LHCN-M2 (cell line): ENCODE measurements around the gene THUMPD1. TPM values are rescaled to one million over a fixed set of nuclear protein-coding genes. Genes with fewer than 3 reads are reported as not detected.
"Not testable (repeated sequence)": the region's sequence is repeated elsewhere in the genome, so short reads cannot be mapped to it uniquely, and the experiment has no call there.

Experiments
- DNase-seq: peaks from one replicate; pipeline ENCODE4 v3.0.0-alpha.2; 2012; ENCODE audit warnings: low read depth
- total RNA-seq: library from RNA; depleted of rRNA; stranded (reverse); fragments of >200 nt; gene quantifications from 2 replicates; pipeline ENCODE4 v1.2.3, GENCODE V29; 2014

The THUMPD1 gene
- total RNA-seq, 1 experiment from 2014 or later = 59.9 TPM

DNA sequence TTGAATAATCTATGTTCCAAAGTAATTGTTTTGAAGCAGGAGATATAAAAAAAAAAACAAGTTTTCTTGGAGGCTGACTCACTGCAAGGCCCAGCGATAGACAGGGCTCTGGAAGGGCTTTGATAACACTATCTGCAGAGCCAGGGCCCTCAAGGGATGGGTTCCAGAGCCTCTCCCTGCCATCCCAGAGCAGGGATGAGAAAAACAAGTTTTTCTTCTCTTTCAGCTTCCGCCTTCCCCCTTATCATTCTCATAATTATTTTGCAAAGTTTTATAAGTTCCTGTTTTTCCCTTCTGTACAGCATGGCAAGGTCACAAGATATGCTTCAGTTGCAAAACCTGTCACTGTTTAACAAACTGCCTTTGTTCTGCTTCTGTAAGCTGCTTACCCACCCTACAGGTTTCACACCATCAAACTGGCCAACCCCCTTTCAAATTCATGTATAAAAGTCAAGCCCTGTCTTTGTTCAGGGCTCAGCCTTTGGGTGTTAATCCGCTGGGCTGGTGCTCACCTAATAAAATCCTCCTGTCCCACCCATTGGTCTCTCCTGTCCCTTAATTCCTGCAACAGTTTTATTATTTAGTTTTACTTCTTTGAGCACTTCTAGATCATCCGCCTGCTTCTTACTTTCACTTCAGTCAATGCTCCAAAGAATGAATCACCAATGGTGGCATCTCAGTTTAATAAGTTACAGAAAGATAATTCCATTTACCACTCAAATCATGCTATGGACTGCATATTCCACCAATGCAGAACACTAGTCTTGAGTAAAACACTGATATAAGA lies 5.6 kb upstream of the THUMPD1 start:
- DNase-seq = no peak

- no peak for DNase-seq
Measured at GRCh38 chr16:20746461-20746860, 4.8 kb upstream of the THUMPD1 start.

- DNase-seq = no peak
Measured at GRCh38 chr16:20744922-20745440, 3.4 kb upstream of the THUMPD1 start.

DNA sequence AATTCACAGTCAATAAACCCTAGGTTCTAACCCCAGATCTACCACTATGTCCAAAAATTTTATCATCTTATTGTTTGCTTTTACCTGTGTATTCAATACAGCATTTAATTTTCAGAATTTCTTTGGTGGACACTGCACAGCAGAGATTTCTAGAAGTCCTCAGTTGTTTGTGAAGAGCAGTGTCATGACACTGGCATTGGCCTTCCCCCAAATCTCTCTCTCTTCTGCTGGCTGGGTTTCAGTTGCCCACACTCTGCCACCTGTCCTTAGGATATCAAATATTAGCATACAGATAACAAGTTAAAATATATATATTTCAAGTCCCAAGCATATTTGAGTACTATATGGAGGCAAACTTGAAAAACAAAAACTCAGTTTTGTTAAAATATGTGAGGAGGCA lies 2.0 kb upstream of the THUMPD1 start:
- no peak for DNase-seq

- peak; percentile 66 for DNase-seq
Measured at GRCh38 chr16:20740901-20741521, 607 bp downstream of the THUMPD1 start.

- DNase-seq = peak; percentile 19
Measured at GRCh38 chr16:20740007-20740883, 1.4 kb downstream of the THUMPD1 start.

DNA sequence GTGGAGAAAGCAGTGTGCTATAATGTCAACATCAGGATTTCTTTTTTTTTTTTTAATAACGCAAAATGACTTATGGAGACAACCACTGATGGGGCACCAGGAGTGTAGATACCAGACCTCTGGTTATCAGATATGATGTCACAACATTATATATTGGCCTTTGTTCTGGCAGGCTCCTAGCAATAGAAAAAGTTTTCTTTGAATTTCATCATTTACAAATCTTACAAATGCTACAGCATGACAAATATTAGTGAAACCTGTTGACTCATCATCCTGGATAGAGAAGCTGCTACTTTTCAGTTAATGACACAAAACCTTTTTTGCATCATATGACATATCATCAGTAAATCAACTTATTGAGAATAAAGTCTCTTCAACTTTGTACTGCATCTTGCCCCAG lies 6.1 kb downstream of the THUMPD1 start:
- DNase-seq = no peak

- DNase-seq = no peak
Measured at GRCh38 chr16:20734782-20735181, 6.8 kb downstream of the THUMPD1 start.

GRCh38 chr16:20734056-20734455 lies 7.6 kb downstream of the THUMPD1 start:
- no peak for DNase-seq

GRCh38 chr16:20729141-20729540 lies 12.5 kb downstream of the THUMPD1 start:
- no peak for DNase-seq

- no peak for DNase-seq
Measured at GRCh38 chr16:20727181-20727580, 14.4 kb downstream of the THUMPD1 start.

GRCh38 chr16:20726661-20727060 lies 15.0 kb downstream of the THUMPD1 start:
- no peak for DNase-seq

GRCh38 chr16:20720251-20720650 lies 21.4 kb downstream of the THUMPD1 start:
- no peak for DNase-seq

DNA sequence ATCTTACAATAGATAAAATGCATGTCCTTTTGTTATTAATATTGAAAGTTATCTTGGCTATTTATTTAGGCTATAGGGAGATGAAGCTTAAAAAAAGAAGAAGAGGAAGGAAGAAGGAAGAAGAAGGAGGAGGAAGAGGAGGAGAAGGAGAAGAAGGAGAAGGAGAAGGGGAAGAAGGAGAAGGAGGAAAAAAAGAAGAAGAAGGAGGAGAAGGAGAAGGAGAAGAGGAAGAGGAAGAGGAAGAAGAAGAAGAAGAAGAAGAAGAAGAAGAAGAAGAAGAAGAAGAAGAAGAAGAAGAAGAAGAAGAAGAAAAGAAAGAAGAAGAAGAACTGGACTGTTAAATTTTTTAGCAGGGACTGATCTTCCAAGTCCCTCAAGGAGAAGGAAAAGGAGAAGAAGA lies 23.9 kb downstream of the THUMPD1 start:
- DNase-seq = not testable (repeated sequence)

DNA sequence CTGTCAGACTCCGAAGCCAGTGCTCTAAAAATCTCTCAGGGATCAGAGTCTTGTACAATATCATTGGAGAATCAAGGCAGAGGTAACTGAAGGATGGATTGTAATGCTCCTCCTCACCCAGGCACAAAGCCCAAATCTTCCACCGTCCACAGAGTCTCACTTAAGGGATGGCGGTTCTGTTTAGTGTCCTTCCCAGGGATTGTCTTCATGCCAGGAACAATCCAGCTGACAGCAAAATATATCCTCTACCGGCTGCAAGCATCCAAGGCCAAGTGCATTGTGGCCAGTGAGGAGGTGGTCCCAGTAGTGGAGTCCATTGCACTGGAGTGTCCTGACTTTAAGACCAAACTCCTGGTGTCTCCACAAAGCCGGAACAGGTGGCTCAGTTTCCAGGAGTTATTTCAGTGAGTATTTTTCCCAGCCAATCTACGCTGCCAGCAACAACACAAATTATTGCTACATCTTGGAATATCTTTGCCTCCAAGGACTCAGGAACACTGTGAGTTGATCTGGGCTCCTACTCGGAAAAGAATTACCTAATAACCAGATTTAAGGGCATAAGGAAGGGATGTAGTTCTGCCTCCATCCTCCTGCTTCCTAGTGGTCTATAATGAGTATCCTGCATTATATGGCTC lies 30.2 kb downstream of the THUMPD1 start:
- no peak for DNase-seq

DNA sequence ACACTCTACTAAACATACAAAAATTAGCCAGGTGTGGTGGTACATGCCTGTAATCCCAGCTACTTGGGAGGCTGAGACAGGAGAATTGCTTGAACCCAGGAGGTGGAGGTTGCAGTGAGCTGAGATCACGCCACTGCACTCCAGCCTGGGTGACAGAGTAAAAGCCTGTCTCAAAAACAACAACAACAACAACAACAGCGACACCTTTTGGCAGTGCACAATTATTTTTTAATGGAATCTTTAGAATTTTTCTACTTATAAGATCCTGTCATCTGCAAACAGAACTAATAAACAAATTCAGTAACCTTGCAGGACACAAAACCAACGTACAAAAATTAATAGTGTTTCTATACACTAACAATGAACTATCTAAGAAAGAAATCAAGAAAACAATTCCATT lies 33.5 kb downstream of the THUMPD1 start:
- peak; percentile 14 for DNase-seq

- no peak for DNase-seq
Measured at GRCh38 chr16:20707461-20707860, 34.2 kb downstream of the THUMPD1 start.

- not testable (repeated sequence) for DNase-seq
Measured at GRCh38 chr16:20705972-20706371, 35.6 kb downstream of the THUMPD1 start.

DNA sequence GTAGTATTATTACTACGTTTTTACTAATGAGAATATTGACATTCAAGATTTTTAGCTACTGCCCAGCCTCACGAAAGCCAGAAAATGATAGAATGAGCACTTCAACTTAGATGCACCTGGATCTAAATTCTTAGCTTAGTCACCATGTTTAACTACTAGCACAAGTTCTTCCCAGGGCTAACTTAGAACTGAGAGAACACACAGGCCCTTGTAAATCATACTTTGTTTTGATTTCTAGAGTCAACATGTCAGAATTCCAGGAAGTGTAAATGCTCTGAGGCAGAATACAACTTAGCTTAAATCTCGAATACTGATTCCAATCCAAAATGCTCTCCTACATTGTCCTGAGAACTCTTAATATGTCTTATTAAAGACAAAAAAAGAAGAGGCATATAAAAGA lies 37.3 kb downstream of the THUMPD1 start:
- peak; percentile 5 for DNase-seq

- DNase-seq = not testable (repeated sequence)
Measured at GRCh38 chr16:20701692-20702091, 39.9 kb downstream of the THUMPD1 start.

DNA sequence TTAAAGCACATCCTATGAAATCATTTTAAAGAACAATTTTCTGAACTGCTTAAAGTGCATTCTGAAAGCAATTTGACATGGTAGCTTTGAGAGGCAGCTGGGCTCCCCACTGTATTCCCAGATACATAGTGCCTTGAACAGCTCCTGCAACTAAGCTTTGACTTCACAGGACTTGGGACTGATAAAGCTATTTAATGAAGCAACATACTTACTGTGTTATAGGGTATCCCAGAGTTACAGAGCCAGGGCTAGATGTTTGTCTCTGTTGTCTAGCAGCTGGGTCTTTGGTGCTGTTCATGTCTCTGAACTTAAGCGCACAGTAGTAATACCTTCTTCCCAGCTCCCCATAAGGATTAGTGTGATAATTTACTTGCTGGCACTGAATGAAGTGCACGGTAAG lies 45.0 kb downstream of the THUMPD1 start:
- no peak for DNase-seq

DNA sequence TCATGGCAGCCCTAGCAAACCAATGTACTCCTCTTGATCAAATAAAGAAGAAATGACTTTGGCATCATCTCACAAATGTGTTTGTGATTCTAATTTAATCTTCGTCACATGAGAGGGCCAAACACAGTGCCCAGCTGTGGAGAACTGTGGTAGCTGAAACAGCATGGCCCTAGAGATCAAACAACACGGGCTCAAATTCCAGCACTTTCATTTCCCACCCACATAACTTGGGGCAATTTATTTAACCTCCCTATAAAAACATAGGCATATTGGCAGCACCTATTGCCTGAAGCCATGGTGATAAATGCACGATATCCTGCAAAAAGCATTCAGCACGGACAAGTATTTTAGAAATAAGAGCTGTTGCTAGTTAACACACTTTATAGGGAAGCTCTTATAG lies 46.6 kb downstream of the THUMPD1 start:
- no peak for DNase-seq
